MCF 10A (cell line): ENCODE measurements around the gene PCK2. TPM values are rescaled to one million over a fixed set of nuclear protein-coding genes. Genes with fewer than 3 reads are reported as not detected.
A peak's percentile ranks its signal among the peaks of the same experiment; 100 is the strongest.

Experiments used
- BruUV-seq: library from RNA; stranded (reverse); fragments of 400-500 nt; replicated peaks from 2 replicates; lab custom pipeline; 2021; lab: Mats Ljungman, UMichigan
- CTCF ChIA-PET: fragments of 300-600 bp; sonication (Branson Sonifier 250); formaldehyde crosslinking; extraction: SDS; loops from one replicate; lab custom pipeline; 2021; ENCODE audit warnings: antibody characterized with exemption, inconsistent platforms; lab: Yijun Ruan, JAX
- POLR2A ChIA-PET: fragments of 300-600, 350-650 bp; sonication (Branson Sonifier 250); formaldehyde crosslinking; extraction: SDS; loops from one replicate; lab custom pipeline; 2020; ENCODE audit warnings: antibody characterized with exemption, inconsistent platforms; lab: Yijun Ruan, JAX
- DNase-seq: peaks from one replicate; pipeline ENCODE4 v3.0.0-alpha.2; 2018; ENCODE audit not compliant: unreplicated experiment
- H3K27ac Mint-ChIP-seq: one replicate; pipeline ENCODE4 v1.8.0; 2022; ENCODE audit warnings: mild to moderate bottlenecking, low read depth, mixed read lengths; ENCODE audit not compliant: unreplicated experiment
- H3K27me3 Mint-ChIP-seq: one replicate; pipeline ENCODE4 v1.8.0; 2022; ENCODE audit warnings: mixed read lengths; ENCODE audit not compliant: insufficient read depth, unreplicated experiment
- H3K36me3 Mint-ChIP-seq: one replicate; pipeline ENCODE4 v1.8.0; 2022; ENCODE audit warnings: mild to moderate bottlenecking, moderate library complexity, mixed read lengths; ENCODE audit not compliant: insufficient read depth, unreplicated experiment
- H3K4me1 Mint-ChIP-seq: one replicate; pipeline ENCODE4 v1.8.0; 2022; ENCODE audit warnings: mixed read lengths; ENCODE audit not compliant: insufficient read depth, unreplicated experiment
- H3K4me3 Mint-ChIP-seq: one replicate; pipeline ENCODE4 v1.8.0; 2022; ENCODE audit warnings: mild to moderate bottlenecking, moderate library complexity, mixed read lengths; ENCODE audit not compliant: unreplicated experiment
- H3K9me3 Mint-ChIP-seq: one replicate; pipeline ENCODE4 v1.8.0; 2022; ENCODE audit warnings: mixed read lengths; ENCODE audit not compliant: unreplicated experiment
- CTCF ChIP-seq: fragments of 200-600 bp; IDR thresholded peaks from one replicate; pipeline ENCODE4 v1.8.0; 2022; ENCODE audit warnings: antibody characterized with exemption, mild to moderate bottlenecking; ENCODE audit not compliant: unreplicated experiment
- intact Hi-C: fragments of 100-400 bp; cut with micrococcal nuclease; formaldehyde crosslinking; loops from 2 replicates; pipeline ENCODE4 v1.14.1; 2022
- total RNA-seq: library from RNA; stranded (reverse); gene quantifications from 2 replicates; pipeline ENCODE4 v1.2.3, GENCODE V29; 2022

Gene PCK2
- total RNA-seq, 1 experiment from 2014 or later: 112 TPM

- no peaks in the 10 kb centered on the region for H3K9me3 Mint-ChIP-seq
- TF ChIP-seq CTCF: no peak
- no TSS peak for BruUV-seq
- no peaks in the 10 kb centered on the region for H3K27me3 Mint-ChIP-seq
- H3K27ac Mint-ChIP-seq: peak overlapping the region; percentile 99
- ChIA-PET POLR2A (interaction anchor here (0.7 to 6.6 kb wide), 8 partner anchors 8 to 1021 kb away, joined by 3 to 252 read pairs (median 32); partner anchors contain the start of genes ACIN1, C14orf119, CHMP4A and EMC9), CTCF (interaction anchor here (0.5 to 2.0 kb wide), 13 partner anchors 7 to 589 kb away, joined by 3 to 5 read pairs (median 3); partner anchors contain the start of gene IRF9)
- intact Hi-C loops: no loop called here
- H3K4me3 Mint-ChIP-seq: peak overlapping the region; percentile 97
- peaks cover 9% of the 10 kb centered on the region for H3K4me1 Mint-ChIP-seq
- no peak for DNase-seq
- peaks cover 50% of the 10 kb centered on the region for H3K36me3 Mint-ChIP-seq
Measured at GRCh38 chr14:24116128-24116814, 22.2 kb downstream of the PCK2 start.

GRCh38 chr14:24117179-24117578 lies 23.1 kb downstream of the PCK2 start:
- no peaks in the 10 kb centered on the region for H3K27me3 Mint-ChIP-seq
- ChIA-PET CTCF (interaction anchor here (0.6 to 1.8 kb wide), 7 partner anchors 8 to 84 kb away, joined by 3 to 5 read pairs (median 3); partner anchors contain the start of gene IRF9), POLR2A (interaction anchor here (3.6 to 6.6 kb wide), 3 partner anchors 9 to 31 kb away, joined by 40 to 252 read pairs (median 114); partner anchors contain the start of genes EMC9, FITM1, PSME1 and PSME2)
- peaks cover 59% of the 10 kb centered on the region for H3K36me3 Mint-ChIP-seq
- no peak for TF ChIP-seq CTCF
- intact Hi-C loops: no loop called here
- no TSS peak for BruUV-seq
- DNase-seq: no peak
- no peak overlapping the region for H3K4me3 Mint-ChIP-seq
- H3K4me1 Mint-ChIP-seq: peaks cover 9% of the 10 kb centered on the region
- H3K27ac Mint-ChIP-seq: no peak overlapping the region
- no peaks in the 10 kb centered on the region for H3K9me3 Mint-ChIP-seq

GRCh38 chr14:24119691-24120090 lies 25.6 kb downstream of the PCK2 start:
- Mint-ChIP-seq H3K4me3 (no peak overlapping the region), H3K9me3 (no peaks in the 10 kb centered on the region), H3K27ac (no peak overlapping the region), H3K4me1 (peaks cover 9% of the 10 kb centered on the region), H3K36me3 (peaks cover 61% of the 10 kb centered on the region), H3K27me3 (no peaks in the 10 kb centered on the region)
- intact Hi-C loops: no loop called here
- ChIA-PET CTCF (interaction anchor here (0.5 to 1.7 kb wide), 4 partner anchors 12 to 177 kb away, joined by 3 to 4 read pairs (median 4); no protein-coding TSS in a partner anchor), POLR2A (interaction anchor here (6.6 kb wide), 1 partner anchor 17 kb away, joined by 252 read pairs; the partner anchor contains the start of genes EMC9, FITM1 and PSME1)
- no TSS peak for BruUV-seq
- TF ChIP-seq CTCF: no peak
- DNase-seq: no peak

GRCh38 chr14:24121210-24121609 lies 27.1 kb downstream of the PCK2 start:
- intact Hi-C loops: no loop called here

More at GRCh38 chr14:24121210-24121609, 27.1 kb downstream of the PCK2 start:
- DNase-seq: no peak
- Mint-ChIP-seq H3K9me3 (no peaks in the 10 kb centered on the region), H3K27me3 (no peaks in the 10 kb centered on the region), H3K4me3 (no peak overlapping the region), H3K27ac (no peak overlapping the region), H3K4me1 (no peaks in the 10 kb centered on the region), H3K36me3 (peaks cover 57% of the 10 kb centered on the region)
- CTCF ChIA-PET: no interaction called here
- BruUV-seq: no TSS peak
- no peak for TF ChIP-seq CTCF
- POLR2A ChIA-PET: interaction anchor here (0.5 to 1.2 kb wide), 2 partner anchors 40 to 74 kb away, joined by 3 to 5 read pairs; partner anchors contain the start of genes IRF9 and TM9SF1
